CD4-positive, alpha-beta T cell treated with Interleukin-15 for 1 hour (primary cell): ENCODE measurements around the gene TPX2.
A peak's percentile ranks its signal among the peaks of the same experiment; 100 is the strongest.
"Not testable (repeated sequence)": the region's sequence is repeated elsewhere in the genome, so short reads cannot be mapped to it uniquely, and the experiment has no call there.

Experiments used
- DNase-seq: peaks from one replicate; pipeline ENCODE4 v3.0.0-alpha.2; 2020

The TPX2 gene

DNA sequence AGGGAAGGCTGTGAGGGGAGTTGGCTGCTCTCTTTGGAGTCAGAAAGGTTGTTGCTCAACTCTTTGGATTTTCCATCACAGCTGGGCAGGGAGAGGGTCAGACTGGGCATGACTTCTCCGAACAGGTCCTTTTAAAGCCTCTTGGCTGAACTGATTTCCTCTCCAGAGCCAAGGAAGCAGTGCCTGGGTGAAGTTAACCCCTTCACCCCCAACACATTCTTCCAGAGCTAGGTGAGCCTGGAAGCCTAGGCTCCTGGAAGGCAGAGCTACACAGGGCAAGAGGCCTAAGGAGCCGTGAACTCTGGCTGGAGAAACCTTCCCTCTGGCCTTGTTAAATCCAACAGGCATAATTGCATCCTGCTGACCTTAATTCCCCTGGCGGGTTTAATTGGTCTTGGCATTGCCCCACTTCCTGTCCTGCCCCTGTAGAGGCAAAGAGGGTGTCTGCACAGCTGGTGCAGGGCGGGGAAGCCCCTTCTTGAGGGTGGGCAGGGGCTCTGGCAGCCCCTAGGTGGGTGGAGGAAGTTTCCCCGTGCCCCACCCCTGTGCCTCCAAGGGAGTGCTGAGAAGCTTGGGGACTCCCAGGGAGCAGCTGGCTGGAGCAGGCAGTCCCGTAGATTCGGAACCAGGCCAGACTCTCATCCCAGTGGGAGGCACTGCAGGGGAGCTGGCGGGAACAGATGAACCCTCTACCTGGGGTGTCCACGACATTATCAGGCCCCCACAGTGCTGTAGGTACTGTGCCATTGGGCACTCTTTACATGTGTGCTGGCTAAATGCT is 76.5 kb downstream of the TPX2 start:
- no peak for DNase-seq

DNA sequence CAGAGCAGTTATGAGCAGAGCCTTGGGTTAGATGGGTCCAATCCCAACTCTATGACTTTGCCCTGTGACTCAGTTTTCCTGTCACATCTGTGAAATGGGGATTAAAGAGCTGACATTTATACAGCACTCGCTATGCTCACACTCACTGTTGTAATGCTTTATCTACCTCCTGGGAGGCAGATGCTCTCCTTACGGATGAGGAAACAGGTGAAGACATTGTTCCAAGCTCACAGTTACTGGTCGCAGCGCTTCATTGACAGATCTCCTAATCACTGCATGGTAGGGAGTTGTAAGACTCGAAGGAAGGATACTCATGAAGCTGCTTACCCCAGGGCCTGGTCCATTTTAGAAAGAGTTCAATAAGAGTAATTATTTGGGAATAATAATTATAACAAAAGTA is 77.1 kb downstream of the TPX2 start:
- no peak for DNase-seq

DNA sequence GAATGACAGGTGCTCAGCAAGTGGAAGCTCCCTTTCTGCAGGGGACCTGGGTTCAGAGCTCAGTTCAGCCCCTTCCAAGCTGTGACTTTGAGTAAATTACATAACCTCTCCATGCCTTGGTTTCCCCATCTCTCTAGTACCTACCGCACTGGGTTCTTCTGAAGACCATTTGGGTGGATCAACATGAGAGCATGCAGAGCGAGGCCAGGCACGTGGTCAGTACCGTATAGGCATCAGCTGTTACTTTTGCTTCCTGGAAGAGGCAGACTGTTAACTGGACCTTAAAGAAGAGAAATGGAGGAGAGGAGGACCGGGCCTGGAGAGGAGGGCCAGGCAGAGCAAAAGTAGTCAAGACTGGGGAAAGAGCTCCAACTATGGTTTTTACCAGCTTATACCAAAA is 78.4 kb downstream of the TPX2 start:
- DNase-seq, result no peak

DNA sequence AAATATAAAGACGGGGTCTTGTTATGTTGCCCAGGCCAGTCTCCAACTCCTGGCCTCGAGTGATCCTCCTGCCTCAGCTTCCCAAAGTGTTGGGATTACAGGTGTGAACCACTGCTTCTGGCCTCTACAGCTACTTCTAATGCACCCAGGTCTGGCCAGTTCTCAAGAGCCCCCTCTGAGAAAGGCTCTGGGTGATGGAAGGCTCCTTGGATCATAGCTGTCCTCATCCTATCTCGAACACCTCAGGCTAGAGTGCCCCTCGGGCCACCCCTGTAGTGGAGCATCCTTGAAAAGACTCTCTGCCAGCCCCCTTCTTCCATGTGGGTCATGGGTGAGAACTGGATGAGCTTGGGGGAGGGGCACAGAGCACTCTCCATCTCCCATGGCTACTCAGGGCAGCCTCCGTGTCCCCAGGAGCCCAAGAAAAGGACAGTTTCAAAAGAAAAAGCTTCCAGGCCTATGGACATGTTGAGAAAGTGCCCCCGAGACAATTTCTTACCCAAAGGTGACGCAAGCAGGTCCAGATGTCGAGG is 79.4 kb downstream of the TPX2 start:
- no peak for DNase-seq

DNA sequence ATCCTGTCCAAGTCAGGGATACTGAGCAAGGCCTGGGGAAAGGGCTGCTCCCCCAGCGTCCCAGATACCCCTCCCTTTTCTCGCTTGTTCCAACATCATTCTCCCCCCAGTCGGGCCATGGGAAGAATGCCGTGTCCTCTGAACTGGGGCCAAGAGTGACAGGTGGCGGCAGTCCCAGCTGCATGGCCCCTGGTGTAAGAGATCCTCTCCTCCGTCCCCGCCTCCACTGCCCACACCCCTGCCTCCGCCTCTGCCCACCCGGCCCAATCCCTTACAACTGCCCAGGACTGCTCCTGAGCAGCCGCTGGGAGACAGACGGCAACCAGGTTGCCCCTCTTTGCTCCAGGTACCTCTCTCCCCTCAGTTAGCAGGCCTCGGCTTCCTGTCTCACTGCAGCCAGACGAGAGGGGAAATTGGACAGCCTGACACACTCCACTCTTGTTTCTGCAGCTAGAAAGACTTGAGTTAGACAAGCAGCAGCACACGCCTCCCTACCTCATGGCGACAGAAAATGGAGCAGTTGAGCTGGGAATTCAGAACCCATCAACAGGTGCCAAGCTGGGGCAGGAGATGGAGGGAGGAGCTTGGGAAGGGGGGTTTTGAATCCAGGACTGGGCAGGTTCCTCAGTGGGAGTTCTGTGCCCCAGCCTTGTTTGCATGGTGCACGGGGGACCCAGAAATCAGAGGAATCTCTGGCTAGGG is 80.1 kb downstream of the TPX2 start, which contains the start of gene MYLK2:
MYLK2 (plus strand) TSS at position 274 of the 702 bp plus-strand sequence; CDS start at position 499, 225 bp downstream.
- no peak for DNase-seq

DNA sequence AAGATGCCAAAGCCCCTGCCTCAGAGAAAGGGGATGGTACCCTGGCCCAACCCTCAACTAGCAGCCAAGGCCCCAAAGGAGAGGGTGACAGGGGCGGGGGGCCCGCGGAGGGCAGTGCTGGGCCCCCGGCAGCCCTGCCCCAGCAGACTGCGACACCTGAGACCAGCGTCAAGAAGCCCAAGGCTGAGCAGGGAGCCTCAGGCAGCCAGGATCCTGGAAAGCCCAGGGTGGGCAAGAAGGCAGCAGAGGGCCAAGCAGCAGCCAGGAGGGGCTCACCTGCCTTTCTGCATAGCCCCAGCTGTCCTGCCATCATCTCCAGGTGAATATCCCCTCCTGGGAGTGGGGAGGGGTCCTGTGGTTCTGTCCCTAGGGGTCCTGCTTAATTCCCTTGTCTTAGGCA is 81.1 kb downstream of the TPX2 start:
- DNase-seq, result no peak

DNA sequence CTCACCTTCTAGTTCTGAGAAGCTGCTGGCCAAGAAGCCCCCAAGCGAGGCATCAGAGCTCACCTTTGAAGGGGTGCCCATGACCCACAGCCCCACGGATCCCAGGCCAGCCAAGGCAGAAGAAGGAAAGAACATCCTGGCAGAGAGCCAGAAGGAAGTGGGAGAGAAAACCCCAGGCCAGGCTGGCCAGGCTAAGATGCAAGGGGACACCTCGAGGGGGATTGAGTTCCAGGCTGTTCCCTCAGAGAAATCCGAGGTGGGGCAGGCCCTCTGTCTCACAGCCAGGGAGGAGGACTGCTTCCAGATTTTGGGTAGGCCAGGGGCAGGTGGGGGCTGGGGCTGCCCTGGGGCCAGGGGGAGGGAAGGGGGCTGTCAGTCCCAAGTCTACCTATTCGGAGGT is 82.3 kb downstream of the TPX2 start:
- no peak for DNase-seq

DNA sequence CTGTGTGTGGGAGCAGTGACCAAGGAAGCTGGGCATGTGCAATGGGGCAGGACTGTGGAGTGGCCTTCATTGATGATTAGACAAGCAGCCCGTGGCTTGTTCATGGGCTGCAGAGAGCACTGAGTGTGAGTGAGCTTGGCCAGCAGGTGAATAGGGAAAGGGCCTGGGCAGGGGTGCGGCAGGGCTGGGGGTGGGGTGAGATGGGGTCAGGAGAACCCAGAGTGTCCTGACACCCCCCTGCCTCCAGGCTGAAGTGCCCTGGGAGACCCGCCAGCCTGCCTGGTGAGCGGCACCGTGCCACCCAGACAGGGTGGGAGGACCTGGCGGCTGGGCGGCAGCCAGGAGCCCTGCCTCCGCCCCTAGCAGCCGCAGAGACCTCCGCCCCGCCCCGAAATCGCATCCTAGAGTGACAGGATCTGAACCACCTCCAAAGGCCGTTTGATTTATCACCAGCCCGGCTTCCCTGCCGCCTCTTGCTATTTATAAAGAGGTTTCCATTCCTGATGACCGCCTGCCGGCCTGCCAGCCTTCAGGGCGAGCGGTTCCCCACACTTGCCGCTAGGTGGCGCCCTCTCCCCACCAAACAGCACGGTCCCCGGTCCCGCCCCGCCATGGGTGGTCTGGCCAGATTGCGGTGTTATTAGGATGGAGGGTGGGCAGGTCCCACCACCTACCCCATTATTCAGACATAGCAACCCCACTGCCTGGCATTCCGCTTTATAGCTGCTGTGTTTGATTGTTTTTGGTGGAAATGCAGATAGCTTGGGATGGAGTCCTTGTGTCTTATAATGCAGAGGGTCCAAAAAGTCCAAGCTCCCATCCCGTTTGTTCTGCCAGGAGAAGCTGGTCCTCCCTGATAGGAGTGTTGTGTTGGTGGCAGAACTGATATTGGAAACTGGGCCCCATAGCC is 83.6 kb downstream of the TPX2 start:
- peak; percentile 60 for DNase-seq

DNA sequence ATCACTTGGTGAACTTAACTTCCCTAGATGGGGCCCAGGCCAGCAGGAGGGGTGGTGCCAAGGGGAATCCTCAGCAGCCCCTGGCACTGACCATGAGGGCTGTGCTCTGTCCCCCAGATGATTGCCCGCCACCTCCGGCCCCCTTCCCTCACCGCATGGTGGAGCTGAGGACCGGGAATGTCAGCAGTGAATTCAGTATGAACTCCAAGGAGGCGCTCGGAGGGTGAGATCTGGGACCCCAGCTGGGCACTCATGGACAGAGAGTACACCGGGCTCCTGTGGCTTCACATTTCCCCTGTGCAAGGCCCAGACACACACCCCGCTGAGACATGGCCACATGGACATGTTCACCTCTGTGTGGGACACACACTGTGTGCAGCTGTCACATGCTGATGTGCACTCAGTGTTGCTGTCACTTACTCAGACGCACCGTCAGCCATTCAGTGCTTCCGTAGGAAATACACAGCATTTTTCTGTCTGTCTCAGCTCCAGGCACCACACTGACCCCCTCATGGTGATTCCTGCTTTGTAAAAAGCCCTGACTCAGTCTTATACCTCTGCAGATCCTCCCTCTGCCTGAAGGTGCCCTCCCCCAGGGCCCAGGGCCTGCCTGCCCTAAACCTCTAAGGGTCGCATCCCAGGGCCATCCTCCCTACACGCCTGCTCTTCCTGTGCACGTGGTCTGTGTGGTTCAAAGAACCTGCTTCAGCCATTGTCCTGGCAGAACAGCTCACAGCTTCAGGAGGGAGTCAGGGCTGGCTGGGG is 84.5 kb downstream of the TPX2 start:
- DNase-seq, result no peak

DNA sequence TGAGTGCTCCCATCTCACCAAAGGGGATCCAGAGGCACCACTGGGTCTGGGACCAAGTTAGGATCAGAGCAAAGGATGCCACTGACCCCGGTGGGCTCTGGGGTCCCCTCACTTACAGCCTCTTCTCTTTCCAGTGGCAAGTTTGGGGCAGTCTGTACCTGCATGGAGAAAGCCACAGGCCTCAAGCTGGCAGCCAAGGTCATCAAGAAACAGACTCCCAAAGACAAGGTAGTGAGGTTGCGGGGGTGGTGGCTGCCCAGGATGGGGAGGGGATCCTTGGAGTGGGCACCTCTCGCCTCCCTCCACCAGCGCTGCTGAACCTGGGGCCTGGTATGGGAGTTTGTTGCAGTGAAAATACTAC is 85.0 kb downstream of the TPX2 start:
- DNase-seq, result no peak

DNA sequence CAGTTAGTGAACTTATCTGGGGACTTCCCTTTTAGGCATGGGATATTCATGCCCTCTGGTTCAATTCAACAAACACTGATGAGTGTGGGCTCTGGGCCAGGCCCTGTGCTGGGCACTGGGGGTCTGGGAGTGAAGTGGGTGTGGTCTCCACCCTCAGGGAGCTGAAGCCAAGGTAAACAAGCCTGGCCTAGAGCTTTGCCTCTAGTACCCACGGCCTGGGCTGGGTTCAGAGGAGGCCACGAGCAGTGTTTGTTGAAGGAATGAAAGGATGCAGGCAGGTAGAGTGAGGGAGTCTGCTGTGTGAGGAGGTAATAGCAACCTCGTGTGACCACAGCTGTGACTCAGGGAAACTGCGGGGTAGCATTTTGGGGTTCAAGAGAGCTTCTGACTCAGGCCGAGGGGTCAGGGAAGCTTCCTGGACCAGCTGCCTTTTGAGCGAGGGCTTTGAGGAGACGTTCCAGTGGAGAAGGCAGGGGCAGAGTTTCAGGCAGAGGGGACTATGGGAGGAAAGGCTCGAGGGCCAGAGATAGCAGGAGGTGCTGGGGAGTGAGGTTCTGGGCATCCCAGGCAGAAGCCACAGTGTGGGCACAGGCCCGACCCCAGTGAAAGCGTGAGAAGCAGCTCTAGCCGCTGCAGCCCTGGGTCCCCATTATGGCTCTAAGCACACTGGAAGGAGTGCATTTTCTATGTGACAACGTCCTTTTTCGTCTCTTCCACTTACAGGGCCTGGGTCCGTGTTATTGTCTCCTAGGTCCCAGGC is 85.6 kb downstream of the TPX2 start:
- no peak for DNase-seq

DNA sequence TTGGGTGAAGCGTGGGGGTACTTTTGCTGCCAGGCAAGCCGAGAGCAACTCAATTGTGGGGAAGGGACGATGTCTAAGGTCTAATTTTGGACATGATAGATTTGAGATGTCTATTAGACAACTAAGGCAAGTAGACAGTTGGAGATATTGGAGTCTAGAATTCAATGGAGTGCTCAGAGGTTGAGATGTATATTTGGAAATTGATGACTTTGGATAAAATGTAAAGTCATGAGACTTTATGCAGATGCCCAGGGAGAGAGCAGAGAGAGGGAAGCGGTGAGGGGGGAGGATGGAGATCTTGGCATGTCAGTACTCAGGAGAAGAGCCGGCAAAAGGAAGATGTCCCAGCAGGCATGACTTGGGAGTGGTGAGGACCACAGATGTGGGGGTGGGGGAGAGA is 87.0 kb downstream of the TPX2 start:
- no peak for DNase-seq

DNA sequence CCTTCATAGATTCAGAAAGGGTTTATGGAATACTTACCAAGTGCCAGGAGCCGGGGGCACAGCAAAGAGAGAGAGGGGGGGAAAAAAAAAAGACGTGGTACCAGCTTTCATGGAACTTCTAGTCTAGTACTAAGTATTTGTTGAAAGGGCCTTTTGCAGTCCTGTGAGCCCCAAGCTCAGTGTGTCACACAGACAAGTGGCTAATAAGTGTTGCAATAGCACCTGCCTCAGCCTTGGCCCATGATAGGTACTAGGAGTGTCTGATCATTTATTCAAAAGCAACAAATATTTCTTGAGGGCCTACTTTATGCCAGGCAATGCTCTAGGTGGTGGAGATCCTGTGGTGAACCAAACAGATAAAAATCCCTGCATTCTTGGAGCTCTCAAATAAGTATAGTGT is 88.0 kb downstream of the TPX2 start:
- DNase-seq, result no peak

DNA sequence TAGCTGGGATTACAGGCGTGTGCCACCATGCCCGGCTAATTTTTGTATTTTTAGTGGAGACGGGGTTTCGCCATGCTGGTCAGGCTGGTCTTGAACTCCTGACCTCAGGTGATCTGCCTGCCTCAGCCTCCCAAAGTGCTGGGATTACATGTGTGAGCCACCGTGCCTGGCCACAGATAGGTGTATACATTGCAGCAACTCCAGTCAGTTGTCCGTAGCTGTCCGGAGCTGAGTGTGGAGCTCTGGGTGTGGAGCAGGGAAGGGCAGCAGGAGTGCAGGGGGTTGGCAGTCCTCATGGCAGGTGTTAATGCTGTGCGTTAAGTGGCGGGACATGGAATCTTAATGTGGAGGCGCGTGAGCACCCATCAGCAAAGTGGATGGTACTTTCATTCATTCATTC is 88.9 kb downstream of the TPX2 start:
- DNase-seq, result not testable (repeated sequence)

DNA sequence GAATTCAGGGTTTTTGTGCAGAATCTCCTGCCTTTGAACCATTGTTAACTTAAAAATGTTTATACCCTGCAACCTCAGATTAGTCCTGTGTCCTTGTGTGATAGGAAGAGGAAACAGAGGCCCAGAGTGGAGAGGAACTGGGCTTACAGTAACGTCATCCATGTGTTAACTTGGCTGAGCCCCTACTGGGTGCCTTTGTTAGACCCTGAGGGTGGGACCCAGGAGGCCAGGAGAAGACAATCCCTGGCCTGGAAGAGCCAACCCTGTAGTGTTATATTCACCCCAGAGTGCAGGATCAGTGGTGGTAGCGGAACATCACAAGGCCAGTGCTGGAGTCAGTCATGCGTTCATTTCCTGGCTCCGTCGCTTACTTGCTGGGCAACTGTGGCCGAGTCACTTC is 90.6 kb downstream of the TPX2 start:
- DNase-seq, result no peak

DNA sequence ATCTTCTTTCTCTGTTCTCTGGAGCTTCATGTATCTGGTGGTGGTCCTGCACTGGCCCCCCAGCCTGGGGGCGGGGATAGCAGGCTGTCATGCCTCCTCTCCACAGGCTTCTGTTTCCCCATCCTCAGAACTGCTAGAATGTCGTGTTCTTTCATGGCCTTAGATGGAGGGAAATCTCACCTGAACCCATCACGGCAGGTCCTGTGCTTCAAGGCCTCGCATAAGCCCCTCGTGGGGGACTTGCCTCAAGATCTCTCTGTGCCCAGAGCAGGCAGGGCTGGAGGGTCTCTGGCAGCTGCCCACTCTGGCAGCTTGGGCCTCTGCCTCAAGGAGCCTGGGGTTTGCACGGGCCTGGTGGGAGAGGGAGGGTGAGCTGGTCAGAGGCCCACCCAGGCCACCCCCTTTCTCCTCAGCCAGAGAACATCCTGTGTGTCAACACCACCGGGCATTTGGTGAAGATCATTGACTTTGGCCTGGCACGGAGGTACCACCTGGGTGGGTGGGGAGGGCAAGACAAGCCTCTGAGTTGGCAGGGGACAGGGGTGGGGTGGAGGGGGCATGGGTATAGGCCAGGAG is 91.4 kb downstream of the TPX2 start:
- no peak for DNase-seq

DNA sequence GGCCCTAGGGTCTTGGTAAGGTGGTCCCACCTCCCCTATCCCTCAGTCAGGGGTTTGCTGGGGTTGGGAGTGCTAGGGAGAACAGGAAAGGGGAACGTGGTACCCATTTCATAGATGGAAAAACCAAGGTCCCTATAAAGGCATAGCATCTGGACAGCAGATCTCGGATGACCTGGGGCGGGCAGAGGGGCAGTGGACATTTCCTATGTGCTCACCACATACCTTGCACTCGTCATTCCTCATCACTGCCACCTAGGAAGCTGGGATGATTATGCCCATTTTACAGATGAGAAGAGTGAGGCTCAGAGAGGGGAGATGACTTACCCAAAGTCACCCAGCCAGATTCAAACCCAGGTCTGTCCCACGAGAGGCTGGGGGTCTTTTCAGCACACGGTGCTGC is 92.1 kb downstream of the TPX2 start:
- no peak for DNase-seq

DNA sequence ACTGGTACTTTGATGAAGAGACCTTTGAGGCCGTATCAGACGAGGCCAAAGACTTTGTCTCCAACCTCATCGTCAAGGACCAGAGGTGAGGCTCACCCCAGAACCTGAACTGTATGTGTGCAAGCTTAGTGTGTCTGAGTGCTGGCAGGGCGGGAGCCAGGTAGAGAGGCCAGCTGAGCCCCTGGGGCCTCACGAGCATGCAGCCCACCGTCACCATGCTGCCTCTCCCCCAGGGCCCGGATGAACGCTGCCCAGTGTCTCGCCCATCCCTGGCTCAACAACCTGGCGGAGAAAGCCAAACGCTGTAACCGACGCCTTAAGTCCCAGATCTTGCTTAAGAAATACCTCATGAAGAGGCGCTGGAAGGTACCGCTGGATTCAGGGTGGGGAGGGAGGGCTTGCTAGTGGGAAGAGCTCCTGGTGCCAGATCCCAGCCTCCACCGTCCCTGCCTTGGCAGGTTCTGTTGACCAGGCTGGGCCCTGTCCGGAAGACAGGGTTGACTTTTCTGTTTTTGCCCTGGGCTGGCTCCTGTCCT is 92.7 kb downstream of the TPX2 start:
- DNase-seq, result no peak

DNA sequence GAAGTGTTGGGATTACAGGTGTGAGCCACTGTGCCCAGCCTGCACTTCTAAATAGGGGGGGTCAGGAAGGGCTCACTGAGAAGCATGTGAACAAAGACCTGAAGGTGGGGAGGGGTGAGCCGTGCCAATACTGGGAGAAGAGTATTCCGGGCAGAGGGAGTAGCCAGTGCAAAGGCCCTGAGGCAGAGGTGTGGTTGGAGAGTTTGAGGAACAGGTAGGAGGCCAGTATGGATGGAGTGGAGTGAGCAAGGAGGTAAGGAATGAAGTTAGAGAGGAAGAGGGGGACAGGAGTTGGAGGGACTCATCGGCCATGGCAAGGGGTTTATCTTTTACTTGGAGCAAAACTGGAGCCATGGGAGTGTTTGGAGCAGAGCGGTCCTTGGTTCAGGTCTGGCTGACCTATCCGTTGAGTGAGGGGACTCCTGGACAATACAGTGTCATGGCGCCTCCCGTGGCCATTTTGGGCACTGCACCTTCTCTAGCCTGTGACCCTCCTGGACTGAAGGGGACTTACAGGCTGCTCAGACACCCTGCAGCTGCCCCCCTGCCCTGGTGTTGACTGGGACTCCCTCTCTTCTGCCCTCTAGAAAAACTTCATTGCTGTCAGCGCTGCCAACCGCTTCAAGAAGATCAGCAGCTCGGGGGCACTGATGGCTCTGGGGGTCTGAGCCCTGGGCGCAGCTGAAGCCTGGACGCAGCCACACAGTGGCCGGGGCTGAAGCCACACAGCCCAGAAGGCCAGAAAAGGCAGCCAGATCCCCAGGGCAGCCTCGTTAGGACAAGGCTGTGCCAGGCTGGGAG is 94.2 kb downstream of the TPX2 start:
- DNase-seq, result peak; percentile 49

DNA sequence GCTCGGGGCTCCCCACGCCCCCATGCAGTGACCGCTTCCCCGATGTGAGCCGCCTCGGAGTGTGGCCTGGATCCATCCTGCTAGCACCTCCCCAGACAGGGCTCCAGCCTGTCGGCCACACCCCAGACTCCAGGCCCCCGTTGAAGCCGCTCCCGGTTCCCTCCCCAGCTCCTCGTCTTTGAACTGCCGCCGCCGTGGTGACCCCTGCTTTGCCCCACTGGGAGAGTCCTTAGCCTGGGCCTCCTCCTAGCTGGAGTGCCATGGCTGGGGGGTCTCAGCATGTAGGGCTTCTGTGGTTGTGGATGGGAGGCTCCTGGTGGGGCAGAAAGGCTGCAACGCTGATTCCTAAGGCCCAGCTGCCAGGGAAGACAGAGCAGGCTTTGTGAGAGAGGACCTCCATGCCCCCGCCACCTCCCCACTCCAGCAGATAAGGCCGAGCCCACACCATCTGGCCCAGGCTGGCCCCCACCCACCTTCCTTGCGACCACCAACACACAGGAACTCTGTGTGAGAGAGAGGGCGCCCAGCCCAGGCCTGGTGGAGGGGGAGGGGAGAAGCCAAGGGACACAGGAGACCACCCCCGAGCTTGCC is 94.9 kb downstream of the TPX2 start:
- no peak for DNase-seq
